Cardiac septum (tissue), 1 donor: ENCODE data around the gene TMED3. TPM values are rescaled to one million over a fixed set of nuclear protein-coding genes. Genes with fewer than 3 reads are reported as not detected.

ENCODE experiments used
- DNase-seq: peaks from one replicate; pipeline ENCODE4 v3.0.0-alpha.2; 2020; ENCODE audit warnings: low spot score
- intact Hi-C: fragments of 100-400 bp; cut with DNase I; formaldehyde crosslinking; loops from one replicate; pipeline ENCODE4 v1.14.0; 2022
- total RNA-seq: library from RNA; stranded (reverse); fragmentation: NEBNext Ultra II Directional; extraction: Animal tissue kit (Norgen Biotek cat#: 25700); gene quantifications from one replicate; pipeline ENCODE4 v1.2.1, GENCODE V29; 2021
- donor health status: DM: no; HTN: no; CAD: no.

Gene TMED3
- total RNA-seq, 1 donor from 2014 or later: 27.2 TPM

GRCh38 chr15:79371591-79371990 lies 60.7 kb downstream of the TMED3 start:
- DNase-seq: no peak
- intact Hi-C loops: no loop called here

GRCh38 chr15:79372428-79372827 lies 61.5 kb downstream of the TMED3 start:
- intact Hi-C loops: no loop called here
- DNase-seq: no peak

Other genes starting within 250 kb of the TMED3 start
- 0.11 TPM for gene RASGRF1, start 220.3 kb upstream of the TMED3 start, total RNA-seq
- gene ANKRD34C, start 28.4 kb upstream of the TMED3 start, total RNA-seq: 0.78 TPM
- gene MINAR1, start 121.2 kb downstream of the TMED3 start, total RNA-seq: 0.19 TPM